CD8-positive, alpha-beta memory T cell (primary cell): ENCODE results near the gene CDK6. TPM values are rescaled to one million over a fixed set of nuclear protein-coding genes. Genes with fewer than 3 reads are reported as not detected.

Source experiments
- CTCF ChIA-PET: fragments of 350-600 bp; sonication (Branson Sonifier 250); formaldehyde crosslinking; loops from one replicate; lab custom pipeline; 2021; ENCODE audit warnings: antibody characterized with exemption; lab: Charles Lee
- POLR2A ChIA-PET: fragments of 350-600 bp; sonication (Branson Sonifier 250); formaldehyde crosslinking; loops from one replicate; lab custom pipeline; 2021; ENCODE audit warnings: antibody characterized with exemption; lab: Charles Lee
- DNase-seq, 5 donors: peaks; one replicate each; pipeline versions ENCODE4 v3.0.0 to v3.0.0-alpha.2; 2020 to 2022; ENCODE audit warnings: mixed read lengths in 1 of 5
- H3K27ac ChIP-seq: one replicate; pipeline ENCODE4 v1.7.0; 2013; ENCODE audit warnings: low read depth, mild to moderate bottlenecking, low read length, moderate library complexity
- H3K27me3 ChIP-seq: 2 replicates; pipeline ENCODE4 v1.7.0; 2013; ENCODE audit warnings: low read length, mild to moderate bottlenecking; ENCODE audit not compliant: insufficient read depth, poor library complexity, severe bottlenecking
- H3K36me3 ChIP-seq: 2 replicates; pipeline ENCODE4 v1.7.0; 2013; ENCODE audit warnings: mild to moderate bottlenecking, low read length, moderate library complexity; ENCODE audit not compliant: insufficient read depth
- H3K4me1 ChIP-seq: 2 replicates; pipeline ENCODE4 v1.7.0; 2013; ENCODE audit warnings: mild to moderate bottlenecking, low read length, moderate library complexity; ENCODE audit not compliant: insufficient read depth
- H3K4me3 ChIP-seq: 2 replicates; pipeline ENCODE4 v1.7.0; 2013; ENCODE audit warnings: mild to moderate bottlenecking, low read length
- H3K9me3 ChIP-seq: 2 replicates; pipeline ENCODE4 v1.7.0; 2013; ENCODE audit warnings: mild to moderate bottlenecking, low read length
- H3K27ac Mint-ChIP-seq, 8 donors: one replicate each; pipeline ENCODE4 v1.8.0; 2020 to 2021; ENCODE audit warnings: mixed read lengths in 8 of 8, mild to moderate bottlenecking in 6 of 8, inconsistent platforms in 3 of 8, moderate library complexity in 3 of 8
- H3K27me3 Mint-ChIP-seq, 2 donors: one replicate each; pipeline ENCODE4 v1.8.0; 2020 to 2021; ENCODE audit warnings: mixed read lengths in 2 of 2, mild to moderate bottlenecking in 1 of 2, moderate library complexity in 1 of 2
- H3K36me3 Mint-ChIP-seq, 3 donors: one replicate each; pipeline ENCODE4 v1.8.0; 2020 to 2021; ENCODE audit warnings: mixed read lengths in 3 of 3, inconsistent platforms in 1 of 3, mild to moderate bottlenecking in 1 of 3
- H3K4me1 Mint-ChIP-seq, 3 donors: one replicate each; pipeline ENCODE4 v1.8.0; 2020 to 2021; ENCODE audit warnings: mixed read lengths in 3 of 3, inconsistent platforms in 1 of 3, mild to moderate bottlenecking in 1 of 3
- H3K4me3 Mint-ChIP-seq, 7 donors: one replicate each; pipeline ENCODE4 v1.8.0; 2020 to 2021; ENCODE audit warnings: mixed read lengths in 7 of 7, mild to moderate bottlenecking in 6 of 7, moderate library complexity in 4 of 7, inconsistent platforms in 2 of 7
- H3K9me3 Mint-ChIP-seq, 5 donors: one replicate each; pipeline ENCODE4 v1.8.0; 2020 to 2022; ENCODE audit warnings: mixed read lengths in 5 of 5, mild to moderate bottlenecking in 3 of 5, moderate library complexity in 2 of 5, inconsistent platforms in 1 of 5
- polyA plus RNA-seq: library from polyadenylated mRNA; unstranded; fragments of 300-500 nt; fragmentation: Illumina TruSeq; gene quantifications from one replicate; pipeline ENCODE4 v1.2.3, GENCODE V29; 2021
- total RNA-seq, 2 experiments: library from RNA; stranded (reverse); gene quantifications; one replicate each; pipeline ENCODE4 v1.2.3, GENCODE V29; 2021

CDK6 gene
- total and polyA plus RNA-seq, 3 experiments from 2014 or later, result 20.7 to 235 (median 231) TPM

DNA sequence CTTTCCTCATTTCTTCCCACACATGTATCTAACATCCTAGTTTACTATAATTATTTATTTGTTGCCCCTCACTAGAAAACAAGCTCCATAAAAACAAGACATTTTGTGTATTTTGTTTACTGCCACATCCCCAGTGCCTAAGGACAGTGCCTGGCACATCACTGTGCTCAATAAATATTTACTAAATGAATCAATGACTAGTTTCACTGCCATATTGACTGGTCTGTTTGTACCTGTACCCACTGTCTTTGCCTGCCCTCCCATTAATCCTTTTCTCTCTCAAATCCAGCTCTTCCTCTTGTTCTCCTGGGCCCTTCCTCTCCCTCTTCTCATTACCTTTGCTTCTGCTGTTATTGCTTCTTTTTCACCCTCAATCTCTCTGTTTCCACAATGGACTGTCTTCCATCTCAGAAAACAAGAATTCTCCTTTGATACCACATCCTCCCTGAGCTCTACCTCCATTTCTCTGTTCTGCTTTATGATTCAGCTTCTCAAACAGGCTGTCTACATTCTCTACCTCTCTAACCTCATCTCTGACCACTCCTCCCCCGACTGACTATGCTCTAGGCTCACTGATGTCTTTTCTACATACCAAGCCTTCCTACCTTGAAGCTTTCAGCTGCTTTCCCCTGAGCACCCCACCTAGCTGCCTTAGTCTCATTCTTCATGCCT, 237.9 kb downstream of the CDK6 start:
- H3K27me3 Mint-ChIP-seq, result peaks cover 3 to 5% of the 10 kb centered on the region in 2 donors
- Histone ChIP-seq H3K27ac (no peak overlapping the region), H3K36me3 (no peaks in the 10 kb centered on the region), H3K9me3 (no peaks in the 10 kb centered on the region), H3K27me3 (peaks cover 3% of the 10 kb centered on the region), H3K4me1 (no peaks in the 10 kb centered on the region), H3K4me3 (no peak overlapping the region)
- no peaks in the 10 kb centered on the region for H3K9me3 Mint-ChIP-seq
- ChIA-PET POLR2A (no interaction called here), CTCF (interaction anchor here (1.0 to 1.9 kb wide), 3 partner anchors 8 to 59 kb away, joined by 3 to 10 read pairs (median 3); partner anchors contain the start of gene FAM133B)
- H3K4me3 Mint-ChIP-seq, result no peak overlapping the region
- H3K36me3 Mint-ChIP-seq, result no peaks in the 10 kb centered on the region
- DNase-seq, result no peak
- no peak overlapping the region for H3K27ac Mint-ChIP-seq
- H3K4me1 Mint-ChIP-seq, result no peaks in the 10 kb centered on the region

DNA sequence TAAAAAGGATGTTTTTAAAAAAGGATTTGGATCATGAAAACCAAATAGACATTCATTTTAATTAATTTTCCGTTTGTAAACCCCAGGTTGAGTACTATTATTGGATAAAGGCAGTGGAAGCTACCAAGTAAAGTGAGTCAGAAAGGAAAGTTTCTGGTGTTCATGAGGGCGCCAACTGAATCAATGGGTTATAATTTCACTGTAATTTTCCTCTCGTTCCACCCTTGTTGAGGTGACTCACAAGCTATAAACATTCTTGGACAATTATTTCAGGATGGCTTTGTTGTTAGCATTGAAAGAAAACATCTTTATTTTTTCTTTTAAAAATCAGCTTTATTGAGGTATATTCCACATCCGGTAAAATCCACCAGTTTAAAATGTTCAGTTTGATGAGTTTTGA, 241.1 kb downstream of the CDK6 start:
- H3K27me3 ChIP-seq, result peaks cover 3% of the 10 kb centered on the region
- H3K4me1 ChIP-seq, result peaks cover 4% of the 10 kb centered on the region
- H3K36me3 ChIP-seq, result no peaks in the 10 kb centered on the region
- Mint-ChIP-seq H3K9me3 (no peaks in the 10 kb centered on the region), H3K4me3 (no peak overlapping the region), H3K27me3 (peaks cover 2 to 7% of the 10 kb centered on the region in 2 donors), H3K27ac (no peak overlapping the region), H3K4me1 (peaks cover 4 to 8% (median 5%) of the 10 kb centered on the region in 3 donors), H3K36me3 (no peaks in the 10 kb centered on the region)
- H3K4me3 ChIP-seq, result no peak overlapping the region
- CTCF ChIA-PET, result no interaction called here
- DNase-seq, result no peak
- POLR2A ChIA-PET, result no interaction called here
- no peaks in the 10 kb centered on the region for H3K9me3 ChIP-seq
- no peak overlapping the region for H3K27ac ChIP-seq

DNA sequence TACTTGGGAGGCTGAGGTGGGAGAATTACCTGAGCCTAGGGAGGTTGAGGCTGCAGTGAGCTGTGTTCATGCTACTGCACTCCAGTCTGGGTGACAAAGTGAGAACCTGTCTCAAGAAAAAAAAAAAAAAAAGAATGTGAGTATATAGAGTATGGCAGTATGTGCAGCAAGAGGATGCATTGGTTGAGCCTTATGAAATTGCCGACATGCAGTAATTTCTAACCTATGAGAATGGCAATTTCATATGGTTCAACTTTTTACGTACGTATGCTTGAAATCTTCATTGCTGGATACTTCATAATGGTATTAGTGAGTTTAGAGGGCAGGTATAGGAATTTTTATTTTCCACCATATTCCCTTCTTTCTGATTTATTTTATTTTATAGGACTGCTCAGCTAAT, 241.6 kb downstream of the CDK6 start:
- H3K36me3 Mint-ChIP-seq, result peaks cover 0 to 5% (median 0%) of the 10 kb centered on the region in 3 donors
- H3K27me3 ChIP-seq, result peaks cover 3% of the 10 kb centered on the region
- DNase-seq, result no peak
- H3K9me3 ChIP-seq, result no peaks in the 10 kb centered on the region
- H3K4me1 ChIP-seq, result peaks cover 4% of the 10 kb centered on the region
- H3K27ac Mint-ChIP-seq, result no peak overlapping the region
- peaks cover 4 to 7% of the 10 kb centered on the region in 2 donors for H3K27me3 Mint-ChIP-seq
- ChIA-PET POLR2A (no interaction called here), CTCF (no interaction called here)
- H3K27ac ChIP-seq, result no peak overlapping the region
- no peak overlapping the region for H3K4me3 ChIP-seq
- H3K36me3 ChIP-seq, result no peaks in the 10 kb centered on the region
- H3K4me3 Mint-ChIP-seq, result no peak overlapping the region
- H3K4me1 Mint-ChIP-seq, result peaks cover 4 to 10% (median 5%) of the 10 kb centered on the region in 3 donors
- no peaks in the 10 kb centered on the region for H3K9me3 Mint-ChIP-seq

DNA sequence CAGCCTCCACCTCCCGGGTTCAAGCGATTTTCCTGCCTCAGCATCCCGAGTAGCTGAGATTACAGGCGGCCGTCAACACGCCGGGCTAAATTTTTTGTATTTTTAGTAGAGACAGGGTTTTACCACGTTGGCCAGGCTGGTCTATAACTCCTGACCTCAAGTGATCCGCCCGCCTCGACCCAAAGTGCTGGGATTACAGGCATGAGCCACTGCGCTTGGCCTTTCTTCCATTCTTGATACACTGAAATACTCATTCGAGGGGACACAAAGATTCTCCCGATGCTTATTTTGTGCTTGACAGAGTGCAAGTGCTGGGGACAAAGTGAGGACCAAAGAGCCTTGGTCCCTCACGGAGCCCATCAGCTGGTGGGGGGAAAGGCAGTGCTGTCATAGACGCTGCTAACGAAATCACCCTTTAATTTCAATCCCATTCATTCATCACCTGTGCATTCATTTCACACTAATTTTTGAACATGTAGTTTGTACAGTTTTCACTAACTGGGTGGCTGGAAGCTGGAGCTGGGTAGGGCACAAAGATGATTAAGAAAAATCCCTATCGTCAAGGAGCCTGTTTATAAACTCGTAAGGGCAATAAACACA, 245.6 kb downstream of the CDK6 start:
- H3K27me3 ChIP-seq, result no peaks in the 10 kb centered on the region
- no peak overlapping the region for H3K27ac ChIP-seq
- H3K27ac Mint-ChIP-seq, result peak overlapping the region in 3 of 8 donors; percentile 17 to 94 (median 35)
- no peaks in the 10 kb centered on the region for H3K36me3 ChIP-seq
- peaks cover 6 to 7% of the 10 kb centered on the region in 2 donors for H3K27me3 Mint-ChIP-seq
- peak overlapping the region; percentile 79 to 99 (median 96) for H3K4me3 Mint-ChIP-seq
- CTCF ChIA-PET, result interaction anchor here (0.7 to 2.2 kb wide), 13 partner anchors 8 to 644 kb away, joined by 3 to 11 read pairs (median 4); partner anchors contain the start of genes PEX1, RBM48 and VPS50
- POLR2A ChIA-PET, result interaction anchor here (0.7 to 3.6 kb wide), 4 partner anchors 12 to 62 kb away, joined by 4 to 16 read pairs (median 10); partner anchors contain the start of genes PEX1 and RBM48
- no peaks in the 10 kb centered on the region for H3K9me3 ChIP-seq
- H3K9me3 Mint-ChIP-seq, result no peaks in the 10 kb centered on the region
- peaks cover 37 to 49% (median 44%) of the 10 kb centered on the region in 3 donors for H3K4me1 Mint-ChIP-seq
- H3K36me3 Mint-ChIP-seq, result peaks cover 0 to 17% (median 0%) of the 10 kb centered on the region in 3 donors
- peak overlapping the region; percentile 54 for H3K4me3 ChIP-seq
- no peak for DNase-seq
- peaks cover 34% of the 10 kb centered on the region for H3K4me1 ChIP-seq

DNA sequence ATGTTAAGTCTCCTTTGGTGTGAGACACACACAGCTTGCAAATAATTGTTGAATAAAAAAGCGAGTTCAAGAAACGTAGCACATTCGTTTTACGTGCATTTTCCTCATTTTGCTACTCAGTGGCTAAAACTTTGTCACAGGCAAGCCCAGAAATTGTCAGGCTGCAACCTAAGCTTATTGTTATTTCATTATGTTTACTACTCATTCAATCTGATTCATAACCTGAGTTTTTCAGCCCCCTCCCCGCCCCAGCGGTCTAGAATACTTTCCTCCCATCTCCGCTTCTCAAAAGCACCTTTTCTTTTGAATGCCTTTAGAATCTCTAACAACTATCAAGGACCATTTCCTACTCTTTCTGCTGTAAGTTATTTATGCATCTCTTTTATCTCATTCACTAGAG, 247.3 kb downstream of the CDK6 start:
- POLR2A ChIA-PET, result interaction anchor here (3.6 kb wide), 1 partner anchor 61 kb away, joined by 16 read pairs; the partner anchor contains the start of genes PEX1 and RBM48
- Mint-ChIP-seq H3K4me3 (peak overlapping the region; percentile 94 to 99 (median 96)), H3K9me3 (no peaks in the 10 kb centered on the region), H3K4me1 (peaks cover 51 to 66% (median 60%) of the 10 kb centered on the region in 3 donors), H3K27me3 (peaks cover 4 to 5% of the 10 kb centered on the region in 2 donors), H3K27ac (peak overlapping the region; percentile 88 to 99 (median 96)), H3K36me3 (peaks cover 0 to 22% (median 2%) of the 10 kb centered on the region in 3 donors)
- no peaks in the 10 kb centered on the region for H3K36me3 ChIP-seq
- H3K27me3 ChIP-seq, result no peaks in the 10 kb centered on the region
- no peaks in the 10 kb centered on the region for H3K9me3 ChIP-seq
- DNase-seq, result no peak
- peak overlapping the region; percentile 91 for H3K27ac ChIP-seq
- CTCF ChIA-PET, result interaction anchor here (0.9 to 2.2 kb wide), 5 partner anchors 9 to 643 kb away, joined by 3 to 6 read pairs (median 4); partner anchors contain the start of gene VPS50
- peaks cover 42% of the 10 kb centered on the region for H3K4me1 ChIP-seq
- H3K4me3 ChIP-seq, result peak overlapping the region; percentile 54

DNA sequence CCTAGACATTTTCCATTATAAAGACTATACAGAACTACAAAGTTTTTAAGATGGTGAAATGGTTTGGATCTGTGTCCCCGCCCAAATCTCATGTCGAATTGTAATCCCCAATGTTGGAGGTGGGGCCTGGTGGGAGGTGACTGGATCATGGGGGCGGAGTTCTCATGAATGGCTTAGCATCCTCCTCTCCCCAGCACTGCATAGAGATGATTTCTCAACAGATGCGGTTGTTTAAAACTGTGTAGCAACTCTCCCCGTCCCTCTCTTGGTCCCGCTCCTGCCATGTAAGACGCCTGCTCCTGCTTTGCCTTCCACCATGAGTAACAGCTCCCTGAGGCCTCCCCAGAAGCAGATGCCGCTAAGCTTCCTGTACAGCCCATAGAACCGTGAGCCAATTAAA, 247.8 kb downstream of the CDK6 start:
- peak overlapping the region; percentile 94 to 99 (median 96) for H3K4me3 Mint-ChIP-seq
- Histone ChIP-seq H3K4me1 (peaks cover 42% of the 10 kb centered on the region), H3K9me3 (no peaks in the 10 kb centered on the region), H3K36me3 (no peaks in the 10 kb centered on the region), H3K4me3 (peak overlapping the region; percentile 54), H3K27me3 (no peaks in the 10 kb centered on the region), H3K27ac (no peak overlapping the region)
- peaks cover 0 to 23% (median 2%) of the 10 kb centered on the region in 3 donors for H3K36me3 Mint-ChIP-seq
- H3K27me3 Mint-ChIP-seq, result peaks cover 3 to 4% of the 10 kb centered on the region in 2 donors
- no peaks in the 10 kb centered on the region for H3K9me3 Mint-ChIP-seq
- POLR2A ChIA-PET, result interaction anchor here (3.6 kb wide), 1 partner anchor 60 kb away, joined by 16 read pairs; the partner anchor contains the start of genes PEX1 and RBM48
- peaks cover 52 to 69% (median 61%) of the 10 kb centered on the region in 3 donors for H3K4me1 Mint-ChIP-seq
- CTCF ChIA-PET, result interaction anchor here (0.9 to 2.2 kb wide), 5 partner anchors 9 to 643 kb away, joined by 3 to 6 read pairs (median 4); partner anchors contain the start of gene VPS50
- H3K27ac Mint-ChIP-seq, result peak overlapping the region; percentile 24 to 97 (median 74)
- DNase-seq, result no peak

DNA sequence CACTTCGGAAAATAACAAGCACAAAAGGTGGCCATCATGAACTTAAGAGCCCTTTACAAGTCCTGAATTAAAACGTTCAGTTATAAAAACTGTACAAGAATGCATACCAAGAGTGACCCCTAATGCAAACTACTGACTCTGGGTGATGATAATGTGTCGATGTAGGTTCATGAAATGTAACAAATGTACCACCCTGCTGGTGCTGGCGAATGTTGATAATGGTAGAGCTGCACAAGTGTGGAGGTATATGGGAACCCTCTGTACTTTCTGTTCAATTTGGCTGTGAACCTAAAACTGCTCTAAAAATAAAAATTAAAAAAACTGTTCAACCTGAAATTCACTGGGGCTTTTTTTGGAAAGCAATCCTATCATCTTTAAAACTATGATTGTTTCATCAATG, 249.5 kb downstream of the CDK6 start:
- ChIA-PET CTCF (no interaction called here), POLR2A (no interaction called here)
- Histone ChIP-seq H3K36me3 (no peaks in the 10 kb centered on the region), H3K9me3 (no peaks in the 10 kb centered on the region), H3K27ac (no peak overlapping the region), H3K4me1 (peaks cover 42% of the 10 kb centered on the region), H3K27me3 (no peaks in the 10 kb centered on the region), H3K4me3 (no peak overlapping the region)
- peaks cover 0 to 28% (median 6%) of the 10 kb centered on the region in 3 donors for H3K36me3 Mint-ChIP-seq
- DNase-seq, result no peak
- H3K4me3 Mint-ChIP-seq, result peak overlapping the region in 6 of 7 donors; percentile 16 to 96 (median 39)
- peaks cover 63 to 82% (median 75%) of the 10 kb centered on the region in 3 donors for H3K4me1 Mint-ChIP-seq
- peak overlapping the region in 6 of 8 donors; percentile 27 to 94 (median 58) for H3K27ac Mint-ChIP-seq
- H3K27me3 Mint-ChIP-seq, result peaks cover 0 to 4% of the 10 kb centered on the region in 2 donors
- no peaks in the 10 kb centered on the region for H3K9me3 Mint-ChIP-seq
